Lower lobe of right lung (tissue), 2 donors: ENCODE results near the gene MVK. TPM values are rescaled to one million over a fixed set of nuclear protein-coding genes. Genes with fewer than 3 reads are reported as not detected.

Source experiments
- ATAC-seq, 2 donors: fragments of 200-7000 bp; cut with Tn5 transposase; one replicate each; pipeline ENCODE4 v1.9.1; 2020 to 2022; ENCODE audit warnings: mild to moderate bottlenecking in 2 of 2, moderate library complexity in 2 of 2
- DNase-seq: peaks from one replicate; pipeline ENCODE4 v3.0.0-alpha.2; 2020
- H3K27ac ChIP-seq: fragments of 200-600 bp; one replicate; pipeline ENCODE4 v1.8.0; 2022
- H3K27me3 ChIP-seq: fragments of 200-600 bp; one replicate; pipeline ENCODE4 v1.8.0; 2022; ENCODE audit warnings: low read depth
- H3K36me3 ChIP-seq: fragments of 200-600 bp; one replicate; pipeline ENCODE4 v1.8.0; 2022; ENCODE audit warnings: mild to moderate bottlenecking
- H3K4me1 ChIP-seq: fragments of 200-600 bp; one replicate; pipeline ENCODE4 v1.8.0; 2022
- H3K4me3 ChIP-seq: fragments of 200-600 bp; one replicate; pipeline ENCODE4 v1.8.0; 2022; ENCODE audit warnings: mild to moderate bottlenecking
- H3K9me3 ChIP-seq: fragments of 200-600 bp; one replicate; pipeline ENCODE4 v1.8.0; 2022
- intact Hi-C: fragments of 100-400 bp; cut with DNase I; formaldehyde crosslinking; loops from one replicate; pipeline ENCODE4 v1.11.0; 2022
- total RNA-seq: library from RNA; stranded (reverse); fragmentation: NEBNext Ultra II Directional; extraction: Animal tissue kit (Norgen Biotek cat#: 25700); gene quantifications from one replicate; pipeline ENCODE4 v1.2.1, GENCODE V29; 2021
- TF ChIP-seq, protein P1 (sequence below): fragments of 200-600 bp; IDR thresholded peaks from one replicate; pipeline ENCODE4 v1.8.0; 2022; ENCODE audit warnings: antibody characterized with exemption, mild to moderate bottlenecking
- donor health status: DM: no; HTN: yes; CAD: no; lungs with severe emphysema.

The MVK gene
- total RNA-seq, 1 donor from 2014 or later, result 25.1 TPM

DNA sequence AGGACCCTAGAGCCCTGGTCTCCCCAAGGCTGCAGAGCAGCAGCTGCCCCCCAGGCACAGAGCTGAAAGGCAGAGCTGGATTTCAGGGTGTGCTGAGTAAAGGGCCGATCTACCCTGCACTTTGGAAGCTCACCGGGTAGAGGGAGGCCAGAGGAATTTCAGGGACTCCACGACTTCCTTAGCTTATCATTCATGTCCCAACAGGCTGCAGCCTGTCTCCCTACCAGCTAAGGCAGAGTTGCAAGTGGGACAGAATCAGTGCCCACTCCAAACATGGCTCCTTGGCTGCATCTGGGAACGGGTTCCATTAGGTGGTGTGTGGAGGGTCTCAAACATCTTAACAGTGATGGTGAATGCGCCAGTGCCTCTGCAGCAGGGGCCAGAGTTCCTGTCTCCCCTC is 27.8 kb upstream of the MVK start:
- Histone ChIP-seq H3K27ac (no peak overlapping the region), H3K27me3 (peaks cover 30% of the 10 kb centered on the region), H3K4me3 (no peak overlapping the region), H3K36me3 (no peaks in the 10 kb centered on the region), H3K4me1 (peaks cover 5% of the 10 kb centered on the region), H3K9me3 (no peaks in the 10 kb centered on the region)
- DNase-seq (no peak), ATAC-seq (no peak)
- TF ChIP-seq, protein P1, sequence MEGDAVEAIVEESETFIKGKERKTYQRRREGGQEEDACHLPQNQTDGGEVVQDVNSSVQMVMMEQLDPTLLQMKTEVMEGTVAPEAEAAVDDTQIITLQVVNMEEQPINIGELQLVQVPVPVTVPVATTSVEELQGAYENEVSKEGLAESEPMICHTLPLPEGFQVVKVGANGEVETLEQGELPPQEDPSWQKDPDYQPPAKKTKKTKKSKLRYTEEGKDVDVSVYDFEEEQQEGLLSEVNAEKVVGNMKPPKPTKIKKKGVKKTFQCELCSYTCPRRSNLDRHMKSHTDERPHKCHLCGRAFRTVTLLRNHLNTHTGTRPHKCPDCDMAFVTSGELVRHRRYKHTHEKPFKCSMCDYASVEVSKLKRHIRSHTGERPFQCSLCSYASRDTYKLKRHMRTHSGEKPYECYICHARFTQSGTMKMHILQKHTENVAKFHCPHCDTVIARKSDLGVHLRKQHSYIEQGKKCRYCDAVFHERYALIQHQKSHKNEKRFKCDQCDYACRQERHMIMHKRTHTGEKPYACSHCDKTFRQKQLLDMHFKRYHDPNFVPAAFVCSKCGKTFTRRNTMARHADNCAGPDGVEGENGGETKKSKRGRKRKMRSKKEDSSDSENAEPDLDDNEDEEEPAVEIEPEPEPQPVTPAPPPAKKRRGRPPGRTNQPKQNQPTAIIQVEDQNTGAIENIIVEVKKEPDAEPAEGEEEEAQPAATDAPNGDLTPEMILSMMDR, result no peak
- intact Hi-C loops, result no loop called here

DNA sequence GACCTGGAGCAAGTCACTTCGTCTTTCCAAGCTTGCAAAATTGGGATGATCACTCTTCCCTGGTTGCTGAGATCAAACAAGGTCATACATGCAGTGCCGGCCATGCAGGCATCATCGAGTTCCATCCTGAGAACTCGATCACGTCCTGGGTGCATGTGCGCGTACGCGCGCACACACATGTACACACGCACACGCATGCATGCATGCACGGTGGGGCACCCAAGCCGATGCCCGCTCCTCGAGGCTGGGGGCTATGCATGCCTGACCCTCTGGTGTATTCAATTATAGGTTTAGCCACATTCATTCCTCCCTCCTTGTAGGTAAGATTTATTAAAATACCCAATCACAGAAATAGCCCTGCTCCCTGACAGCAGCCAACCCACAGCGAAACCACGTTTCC is 26.3 kb upstream of the MVK start:
- H3K4me3 ChIP-seq, result no peak overlapping the region
- H3K9me3 ChIP-seq, result no peaks in the 10 kb centered on the region
- ATAC-seq (no peak), DNase-seq (no peak)
- intact Hi-C loops, result no loop called here
- peaks cover 32% of the 10 kb centered on the region for H3K27me3 ChIP-seq
- no peak overlapping the region for H3K27ac ChIP-seq
- H3K36me3 ChIP-seq, result no peaks in the 10 kb centered on the region
- H3K4me1 ChIP-seq, result peaks cover 5% of the 10 kb centered on the region
- TF ChIP-seq, protein P1, result no peak

DNA sequence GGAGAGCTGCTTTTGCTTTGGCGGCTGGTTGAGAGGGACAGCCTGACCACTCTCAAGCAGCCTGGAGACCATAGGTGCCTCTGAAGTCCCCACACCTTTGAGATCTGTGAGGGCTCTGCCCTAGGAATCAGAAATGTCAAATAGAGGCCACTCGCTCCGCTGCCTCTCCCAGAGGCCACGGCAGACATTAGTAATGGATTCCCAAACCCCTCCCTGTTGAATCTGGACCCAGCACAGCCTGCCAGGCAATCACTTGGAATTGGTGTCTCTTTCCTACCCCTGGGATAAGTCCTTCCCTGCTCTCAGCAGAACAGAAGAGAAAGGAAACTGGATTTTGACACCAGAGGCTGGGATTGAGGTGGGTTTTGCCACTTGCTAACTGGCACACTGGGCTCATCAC is 25.3 kb upstream of the MVK start:
- TF ChIP-seq, protein P1, result no peak
- Histone ChIP-seq H3K4me1 (peaks cover 5% of the 10 kb centered on the region), H3K36me3 (no peaks in the 10 kb centered on the region), H3K27me3 (peaks cover 32% of the 10 kb centered on the region), H3K27ac (no peak overlapping the region), H3K4me3 (no peak overlapping the region), H3K9me3 (no peaks in the 10 kb centered on the region)
- DNase-seq (no peak), ATAC-seq (no peak)
- intact Hi-C loops, result no loop called here

DNA sequence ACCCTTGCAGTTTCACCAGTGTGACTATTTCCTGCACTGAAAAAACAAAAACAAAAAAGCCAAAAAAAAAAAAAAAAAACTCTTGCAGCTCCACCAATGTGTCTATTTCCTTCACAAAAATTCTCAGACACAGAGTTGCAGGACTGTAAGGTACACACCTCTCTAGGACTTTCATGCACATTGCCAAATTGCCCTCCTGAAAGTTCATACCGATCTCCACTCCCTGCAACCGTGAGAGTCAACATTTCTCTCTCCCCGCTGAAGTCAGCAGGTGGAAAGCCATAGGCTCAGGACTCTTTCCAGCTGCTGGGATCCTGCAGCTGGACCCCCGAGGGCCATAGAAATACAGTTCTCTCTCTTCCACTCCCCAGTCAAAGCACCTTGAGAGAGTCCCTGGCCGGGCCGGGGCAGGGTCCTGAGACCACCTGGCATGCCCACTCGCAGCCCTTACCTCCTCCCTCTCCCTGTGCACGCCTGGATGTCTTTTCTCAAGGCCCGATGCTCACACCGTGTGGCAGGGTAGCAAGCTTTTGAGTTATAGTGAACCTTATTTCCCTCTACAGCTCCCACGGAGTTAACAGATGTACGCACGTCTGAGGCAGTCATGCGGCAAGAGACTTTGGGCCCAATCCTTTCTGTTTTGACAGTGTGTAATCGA is 23.9 kb upstream of the MVK start:
- Histone ChIP-seq H3K4me3 (no peak overlapping the region), H3K36me3 (no peaks in the 10 kb centered on the region), H3K27ac (no peak overlapping the region), H3K27me3 (peaks cover 32% of the 10 kb centered on the region), H3K4me1 (peaks cover 5% of the 10 kb centered on the region), H3K9me3 (no peaks in the 10 kb centered on the region)
- intact Hi-C loops, result no loop called here
- DNase-seq (no peak), ATAC-seq (no peak)
- TF ChIP-seq, protein P1, result no peak

DNA sequence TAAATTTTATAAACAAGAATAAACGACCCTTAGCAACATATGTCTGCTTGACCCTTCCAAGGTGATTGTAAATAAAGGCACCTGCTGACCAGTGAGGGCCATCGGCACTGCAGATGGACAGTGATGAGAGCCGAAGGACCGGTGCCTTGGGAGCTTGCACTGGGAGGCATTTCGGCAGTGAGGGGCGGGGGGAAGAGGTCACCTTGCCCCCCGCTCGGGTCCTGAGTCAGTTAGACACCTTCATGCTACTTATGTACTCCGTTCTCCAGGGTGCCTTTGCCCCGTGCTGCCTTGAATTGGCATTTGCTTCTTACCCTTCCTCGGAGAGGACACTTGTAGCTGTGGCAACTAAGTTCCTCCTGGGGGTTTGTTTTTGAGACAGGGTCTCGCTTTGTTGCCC is 23.3 kb upstream of the MVK start:
- DNase-seq, result no peak
- Histone ChIP-seq H3K27ac (no peak overlapping the region), H3K4me3 (no peak overlapping the region), H3K27me3 (peaks cover 32% of the 10 kb centered on the region), H3K9me3 (no peaks in the 10 kb centered on the region), H3K4me1 (no peaks in the 10 kb centered on the region), H3K36me3 (no peaks in the 10 kb centered on the region)
- no peak for ATAC-seq
- intact Hi-C loops, result no loop called here
- TF ChIP-seq, protein P1, result no peak
